Measurements from ENCODE around the gene MR1.

Gene MR1

DNA sequence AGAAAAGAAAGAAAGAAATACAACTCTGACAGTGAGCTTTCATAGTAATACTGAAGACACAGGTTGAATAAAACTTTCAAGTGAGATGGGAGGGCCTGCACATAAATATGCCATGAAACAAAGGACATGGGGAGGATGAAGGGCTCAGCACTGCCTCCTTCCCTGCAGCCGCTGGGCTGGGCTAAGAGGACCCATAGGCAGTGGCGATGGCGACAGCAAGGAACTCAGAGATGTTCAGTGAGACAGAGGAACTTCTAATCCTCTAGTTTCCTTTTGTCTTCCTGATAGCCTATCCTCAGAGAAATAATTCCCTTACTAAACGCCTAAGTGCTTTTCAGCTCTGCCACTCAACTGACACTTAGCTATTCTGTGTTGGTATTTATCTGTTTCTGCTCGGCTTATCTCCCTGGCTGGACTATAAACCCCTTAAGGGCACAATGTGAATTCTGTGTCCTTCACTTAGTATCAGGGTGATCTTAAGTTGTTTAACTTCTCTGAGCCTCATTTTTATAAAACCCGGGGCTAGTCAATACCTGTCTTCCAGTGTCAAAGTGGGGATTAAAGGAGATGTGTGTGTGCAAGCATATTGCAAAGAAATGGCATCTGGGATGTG, 30.3 kb downstream of the MR1 start:
- peaks cover 15% of the 10 kb centered on the region for H3K4me1 ChIP-seq (ENCODE audit: insufficient read depth, low read length)
- H3K9ac ChIP-seq (ENCODE audit: low read depth, low read length), result no peak overlapping the region
- H3K9me3 ChIP-seq (ENCODE audit: control insufficient read depth, insufficient read depth, low read length), result no peaks in the 10 kb centered on the region; the same call in 1 of the 2 replicates
- H3K36me3 ChIP-seq (ENCODE audit: insufficient read depth, low read length), result no peaks in the 10 kb centered on the region

DNA sequence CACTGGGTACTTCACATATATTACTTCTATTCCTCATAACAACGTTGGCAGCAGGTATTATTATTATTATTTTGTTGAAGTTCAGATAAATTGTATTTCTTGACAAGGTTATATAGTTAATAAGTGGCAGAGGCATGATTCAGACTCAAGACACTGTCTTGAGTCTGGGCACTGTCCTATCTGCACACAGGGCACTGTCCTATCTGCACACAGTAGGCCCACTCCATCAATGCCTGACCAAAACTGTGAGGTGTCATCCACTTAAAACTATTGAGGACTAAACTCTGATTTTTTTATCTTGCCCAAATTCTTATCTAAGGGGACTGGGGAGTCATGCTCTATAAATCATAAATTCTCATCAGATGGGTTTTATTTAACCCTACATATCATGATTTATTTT, 30.9 kb downstream of the MR1 start:
- H3K9ac ChIP-seq (ENCODE audit: low read depth, low read length), result no peak overlapping the region
- H3K36me3 ChIP-seq (ENCODE audit: insufficient read depth, low read length), result no peaks in the 10 kb centered on the region
- peaks cover 15% of the 10 kb centered on the region for H3K4me1 ChIP-seq (ENCODE audit: insufficient read depth, low read length)
- H3K9me3 ChIP-seq (ENCODE audit: control insufficient read depth, insufficient read depth, low read length), result no peaks in the 10 kb centered on the region

DNA sequence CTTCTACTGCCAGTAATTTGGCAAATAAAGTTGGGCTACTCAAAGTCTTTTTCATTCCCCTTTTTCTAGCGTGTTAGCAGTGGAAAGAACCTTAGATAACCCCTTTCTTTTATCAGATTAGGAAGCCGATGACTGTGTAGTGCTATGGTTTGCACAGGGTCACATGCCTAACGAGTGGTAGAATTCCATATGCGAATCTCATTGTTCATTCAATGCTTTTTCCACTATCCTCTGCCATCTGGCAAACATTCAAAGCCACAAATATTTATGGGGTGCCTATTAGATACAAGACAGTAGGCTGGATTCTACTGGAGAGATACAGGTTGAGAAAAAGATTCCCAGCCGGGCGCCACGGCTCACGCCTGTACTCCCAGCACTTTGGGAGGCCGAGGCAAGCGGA, 39.9 kb downstream of the MR1 start:
- no peak overlapping the region for H3K9ac ChIP-seq (ENCODE audit: low read depth, low read length)
- H3K4me1 ChIP-seq (ENCODE audit: insufficient read depth, low read length), result peaks cover 22% of the 10 kb centered on the region
- H3K36me3 ChIP-seq (ENCODE audit: insufficient read depth, low read length), result no peaks in the 10 kb centered on the region
- no peaks in the 10 kb centered on the region; the same call in 1 of the 2 replicates for H3K9me3 ChIP-seq (ENCODE audit: control insufficient read depth, insufficient read depth, low read length)

DNA sequence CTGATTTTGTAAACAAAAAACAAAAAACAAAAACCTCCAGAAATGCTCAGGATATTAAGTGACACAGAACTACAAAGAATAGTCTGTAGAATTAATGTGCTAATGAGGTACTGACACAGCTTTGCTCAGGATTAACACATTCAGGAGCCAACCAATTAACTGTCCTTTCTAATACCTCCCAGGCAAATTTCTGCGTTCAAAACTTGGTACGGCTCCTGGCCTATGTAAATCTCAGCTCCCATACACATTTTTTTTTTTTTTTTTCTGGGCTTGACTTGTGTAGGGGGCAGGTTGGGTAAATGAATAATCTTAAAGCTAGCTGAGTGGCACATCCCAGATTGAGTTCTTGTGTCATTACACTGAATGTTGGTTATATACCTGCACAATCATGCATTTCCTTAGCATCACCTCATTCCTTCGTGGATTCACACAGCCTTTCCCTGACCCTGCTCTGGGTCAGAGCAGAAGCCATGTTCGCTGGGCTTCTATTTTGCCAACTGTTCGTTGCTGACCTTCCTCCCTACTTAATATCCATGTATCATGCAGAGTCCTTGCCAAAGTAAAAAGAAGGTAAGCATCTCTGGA, 42.1 kb downstream of the MR1 start:
- Histone ChIP-seq H3K9ac (ENCODE audit: low read depth, low read length) (no peak overlapping the region), H3K36me3 (ENCODE audit: insufficient read depth, low read length) (no peaks in the 10 kb centered on the region), H3K4me1 (ENCODE audit: insufficient read depth, low read length) (peaks cover 22% of the 10 kb centered on the region), H3K9me3 (ENCODE audit: control insufficient read depth, insufficient read depth, low read length) (no peaks in the 10 kb centered on the region)

DNA sequence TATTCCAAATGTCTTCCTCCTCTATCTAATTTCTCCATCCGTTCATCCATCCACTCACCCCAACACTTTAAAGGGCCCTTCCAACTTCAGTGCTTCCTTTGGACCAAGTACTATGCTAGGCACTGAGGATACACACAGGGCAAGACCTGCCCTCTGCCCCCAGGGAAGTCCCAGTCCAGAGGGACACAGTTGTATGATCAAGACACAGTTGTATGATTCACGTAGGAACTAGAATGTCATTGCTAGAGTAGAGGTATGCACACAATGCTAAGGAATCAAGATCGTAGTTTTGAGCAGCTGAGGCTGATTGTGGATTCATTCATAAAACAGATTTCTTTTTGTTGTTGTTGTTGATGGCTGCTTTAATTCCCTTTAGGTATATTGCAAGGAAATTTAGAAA, 43.1 kb downstream of the MR1 start:
- no peaks in the 10 kb centered on the region for H3K36me3 ChIP-seq (ENCODE audit: insufficient read depth, low read length)
- H3K4me1 ChIP-seq (ENCODE audit: insufficient read depth, low read length), result peaks cover 24% of the 10 kb centered on the region
- no peak overlapping the region for H3K9ac ChIP-seq (ENCODE audit: low read depth, low read length)
- no peaks in the 10 kb centered on the region for H3K9me3 ChIP-seq (ENCODE audit: control insufficient read depth, insufficient read depth, low read length)

DNA sequence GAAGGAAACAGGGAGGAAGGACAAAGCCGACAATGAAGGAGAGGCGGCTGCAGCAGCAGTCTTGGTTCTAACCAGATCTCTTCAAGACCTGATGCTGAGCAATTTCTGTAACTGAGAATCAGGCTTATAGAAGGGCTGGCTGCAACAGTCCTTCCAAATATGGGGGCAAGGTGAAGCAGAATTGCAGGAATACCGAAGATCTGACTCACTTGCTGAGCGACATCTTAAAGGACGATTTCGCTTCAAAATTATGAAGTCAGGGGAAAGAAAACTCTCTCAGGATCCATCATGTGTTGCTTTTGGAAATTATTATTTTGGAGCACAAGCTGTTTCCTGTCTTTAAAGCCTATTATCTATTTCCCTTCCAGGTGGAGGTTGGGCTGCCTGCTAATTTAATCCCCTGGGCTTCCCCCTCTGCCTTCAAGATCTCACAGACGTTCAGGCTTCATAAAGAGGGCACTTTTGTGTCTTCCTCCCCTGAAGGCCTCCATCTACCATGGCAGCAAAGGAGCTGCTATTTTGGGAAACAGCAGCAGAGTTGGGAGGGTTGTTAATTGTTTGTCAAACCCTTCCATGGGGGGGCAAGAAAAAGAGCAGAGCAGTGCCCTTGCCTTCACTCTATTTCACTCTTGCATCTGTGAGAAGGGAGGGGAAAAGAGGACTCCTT, 43.9 kb downstream of the MR1 start:
- Histone ChIP-seq H3K36me3 (ENCODE audit: insufficient read depth, low read length) (no peaks in the 10 kb centered on the region), H3K4me1 (ENCODE audit: insufficient read depth, low read length) (peaks cover 24% of the 10 kb centered on the region), H3K9ac (ENCODE audit: low read depth, low read length) (no peak overlapping the region), H3K9me3 (ENCODE audit: control insufficient read depth, insufficient read depth, low read length) (no peaks in the 10 kb centered on the region)

DNA sequence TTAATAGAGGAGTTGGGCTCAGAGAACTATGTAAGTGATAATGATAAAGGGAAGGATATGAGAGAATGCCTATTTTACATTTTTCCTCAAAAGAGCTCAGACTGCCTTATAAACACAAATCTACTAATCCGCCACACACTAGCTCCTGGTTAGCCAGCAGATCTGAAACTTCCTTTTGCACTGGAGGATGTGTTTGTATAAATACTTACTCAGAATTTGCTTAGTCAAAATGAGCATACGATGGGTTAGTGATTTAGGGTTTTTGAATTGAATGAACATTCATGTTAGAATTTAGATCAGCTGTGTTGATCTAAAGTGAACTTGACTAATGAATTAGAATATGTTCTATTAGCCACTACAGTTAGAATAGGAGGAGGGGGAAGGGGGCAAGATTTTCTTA, 45.6 kb downstream of the MR1 start:
- Histone ChIP-seq H3K9me3 (ENCODE audit: control insufficient read depth, insufficient read depth, low read length) (no peaks in the 10 kb centered on the region), H3K4me1 (ENCODE audit: insufficient read depth, low read length) (peaks cover 27% of the 10 kb centered on the region), H3K9ac (ENCODE audit: low read depth, low read length) (no peak overlapping the region), H3K36me3 (ENCODE audit: insufficient read depth, low read length) (no peaks in the 10 kb centered on the region)

DNA sequence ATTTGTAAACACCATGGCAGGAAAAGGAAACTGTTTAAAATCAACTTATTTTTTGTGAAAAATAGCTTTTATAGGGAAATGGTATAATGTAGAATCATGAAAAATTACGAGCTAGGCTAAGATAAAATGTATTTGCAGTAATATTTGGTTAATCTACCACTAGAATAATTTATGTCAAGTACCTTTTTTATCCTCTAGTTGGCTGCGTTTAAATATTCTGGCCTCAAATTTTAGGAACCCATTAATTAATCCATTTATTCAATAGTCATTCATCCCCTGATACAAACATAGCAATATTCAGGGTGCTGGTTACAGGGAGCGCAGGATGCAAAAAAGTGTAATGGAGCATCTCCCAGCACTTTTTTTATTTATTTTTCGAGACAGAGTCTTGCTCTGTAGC, 46.1 kb downstream of the MR1 start:
- peaks cover 27% of the 10 kb centered on the region for H3K4me1 ChIP-seq (ENCODE audit: insufficient read depth, low read length)
- no peak overlapping the region for H3K9ac ChIP-seq (ENCODE audit: low read depth, low read length)
- H3K9me3 ChIP-seq (ENCODE audit: control insufficient read depth, insufficient read depth, low read length), result no peaks in the 10 kb centered on the region
- no peaks in the 10 kb centered on the region for H3K36me3 ChIP-seq (ENCODE audit: insufficient read depth, low read length)

DNA sequence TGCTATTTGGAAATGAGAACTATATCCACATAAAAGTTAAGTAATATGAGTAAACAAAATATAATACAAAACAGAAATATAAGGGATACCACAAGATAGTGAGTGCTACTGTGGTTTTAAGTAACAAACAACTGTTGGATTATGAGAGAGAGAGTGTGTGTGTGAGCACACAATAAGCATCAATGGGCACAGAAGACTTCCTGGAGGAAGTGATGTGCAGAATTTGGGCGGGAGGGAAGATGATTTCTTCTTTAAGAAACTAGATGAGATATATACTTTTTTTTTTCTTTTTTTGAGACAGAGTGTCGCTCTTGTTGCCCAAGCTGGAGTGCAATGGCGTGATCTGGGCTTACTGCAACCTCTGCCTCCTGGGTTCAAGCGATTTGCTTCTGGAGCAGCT, 46.8 kb downstream of the MR1 start:
- H3K36me3 ChIP-seq (ENCODE audit: insufficient read depth, low read length), result no peaks in the 10 kb centered on the region
- no peak overlapping the region for H3K9ac ChIP-seq (ENCODE audit: low read depth, low read length)
- H3K9me3 ChIP-seq (ENCODE audit: control insufficient read depth, insufficient read depth, low read length), result no peaks in the 10 kb centered on the region
- peaks cover 27% of the 10 kb centered on the region for H3K4me1 ChIP-seq (ENCODE audit: insufficient read depth, low read length)

DNA sequence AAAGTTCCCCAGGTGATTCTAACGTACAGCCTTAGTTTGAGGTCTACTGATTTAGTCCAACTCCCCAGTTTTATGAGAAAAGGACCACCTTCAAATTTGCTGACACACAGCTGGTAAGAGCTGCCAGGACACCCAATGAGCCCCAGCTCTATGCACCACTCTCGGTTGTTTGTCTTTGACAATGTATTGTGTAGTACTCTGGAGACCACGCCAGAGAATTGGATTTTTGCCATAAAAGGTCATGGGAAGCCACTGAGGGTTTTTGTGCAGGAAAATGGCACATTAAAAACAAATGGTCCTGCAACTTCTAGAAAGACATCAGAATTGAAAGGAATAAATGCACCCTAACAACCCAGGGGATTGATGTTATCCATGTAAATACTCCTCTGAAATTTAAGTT, 47.6 kb downstream of the MR1 start:
- Histone ChIP-seq H3K36me3 (ENCODE audit: insufficient read depth, low read length) (no peaks in the 10 kb centered on the region), H3K9ac (ENCODE audit: low read depth, low read length) (no peak overlapping the region), H3K4me1 (ENCODE audit: insufficient read depth, low read length) (peaks cover 21% of the 10 kb centered on the region), H3K9me3 (ENCODE audit: control insufficient read depth, insufficient read depth, low read length) (no peaks in the 10 kb centered on the region)

DNA sequence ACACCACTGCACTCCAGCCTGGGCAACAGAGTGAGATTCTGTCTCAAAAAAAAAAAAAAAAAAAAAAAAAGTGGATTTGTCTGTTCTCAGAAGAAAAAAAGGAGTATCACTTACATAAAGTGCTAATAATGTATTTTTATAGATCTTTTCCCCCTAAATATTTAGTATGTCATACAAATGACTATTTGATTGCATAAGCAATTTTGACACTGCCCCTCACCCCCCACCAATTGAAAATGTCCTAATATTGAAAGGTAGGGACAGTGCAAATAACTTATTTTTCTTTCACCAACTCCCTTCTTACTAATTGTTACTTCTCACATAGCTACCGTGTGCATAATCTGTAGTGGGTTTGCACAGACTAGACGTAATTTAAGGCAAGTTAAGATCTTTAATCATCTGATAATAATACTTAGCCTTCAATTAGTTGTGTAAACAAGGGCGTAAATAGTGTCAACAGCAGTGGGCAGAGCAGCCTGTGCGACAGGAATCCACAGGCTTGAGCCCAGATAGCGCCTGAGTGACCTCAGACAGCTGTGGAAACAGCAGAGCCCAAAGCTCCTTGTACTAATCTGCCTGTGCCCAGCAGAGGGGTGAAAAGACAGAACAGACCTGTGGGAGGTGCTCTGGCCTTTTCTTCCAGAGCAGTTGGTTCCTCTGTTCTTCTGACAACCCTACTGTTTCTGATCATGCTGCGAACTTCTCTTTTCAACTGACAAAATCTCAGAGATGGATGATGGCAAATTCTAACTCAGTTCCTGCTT, 50.2 kb downstream of the MR1 start:
- H3K9me3 ChIP-seq (ENCODE audit: control insufficient read depth, insufficient read depth, low read length), result no peaks in the 10 kb centered on the region
- no peaks in the 10 kb centered on the region for H3K36me3 ChIP-seq (ENCODE audit: insufficient read depth, low read length)
- H3K4me1 ChIP-seq (ENCODE audit: insufficient read depth, low read length), result peaks cover 5% of the 10 kb centered on the region; the same call in 1 of the 2 replicates
- H3K9ac ChIP-seq (ENCODE audit: low read depth, low read length), result no peak overlapping the region

DNA sequence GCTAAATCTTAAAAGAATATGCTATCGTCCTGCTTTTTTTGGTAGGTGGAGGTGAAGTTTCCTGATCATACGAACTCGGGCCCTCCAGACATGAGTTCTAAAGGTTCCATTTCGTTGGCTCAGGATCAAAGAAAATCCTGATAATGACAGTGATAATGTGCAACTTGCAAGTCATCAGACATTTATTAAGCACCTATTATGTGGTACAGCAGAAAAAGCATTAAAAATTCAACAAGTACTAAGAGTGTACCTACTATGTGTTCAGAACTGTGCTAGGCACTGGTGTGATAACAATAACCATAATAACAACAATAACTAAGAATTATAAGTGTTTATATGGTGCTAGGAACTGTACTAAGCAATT, 50.8 kb downstream of the MR1 start:
- peaks cover 5% of the 10 kb centered on the region; the same call in 1 of the 2 replicates for H3K4me1 ChIP-seq (ENCODE audit: insufficient read depth, low read length)

DNA sequence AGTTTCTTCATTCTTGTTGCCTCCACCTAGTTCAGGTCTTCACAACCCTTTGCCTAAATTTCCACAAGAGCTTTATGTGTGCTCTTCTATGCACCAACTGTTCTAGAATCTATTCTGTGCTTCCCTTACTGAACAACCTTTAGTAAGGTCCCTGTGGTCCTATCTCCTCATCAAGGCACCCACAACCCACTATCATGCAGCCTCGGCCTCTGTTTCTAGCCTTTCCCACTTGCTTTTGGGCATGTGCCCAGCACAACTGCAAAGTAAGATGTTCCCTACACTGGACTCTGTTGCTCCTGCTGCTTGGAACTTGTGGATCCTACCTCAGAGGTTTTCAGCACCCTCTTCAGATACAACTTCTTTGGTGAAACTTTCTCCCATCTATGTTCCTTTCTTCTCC, 52.3 kb downstream of the MR1 start:
- no peaks in the 10 kb centered on the region; the same call in 1 of the 2 replicates for H3K36me3 ChIP-seq (ENCODE audit: insufficient read depth, low read length)
- H3K9me3 ChIP-seq (ENCODE audit: control insufficient read depth, insufficient read depth, low read length), result no peaks in the 10 kb centered on the region
- no peak overlapping the region for H3K9ac ChIP-seq (ENCODE audit: low read depth, low read length)
- peaks cover 5% of the 10 kb centered on the region; the same call in 1 of the 2 replicates for H3K4me1 ChIP-seq (ENCODE audit: insufficient read depth, low read length)

More for the DNA sequence above, 50.8 kb downstream of the MR1 start:
- Histone ChIP-seq H3K9me3 (ENCODE audit: control insufficient read depth, insufficient read depth, low read length) (no peaks in the 10 kb centered on the region), H3K36me3 (ENCODE audit: insufficient read depth, low read length) (no peaks in the 10 kb centered on the region), H3K9ac (ENCODE audit: low read depth, low read length) (no peak overlapping the region)

DNA sequence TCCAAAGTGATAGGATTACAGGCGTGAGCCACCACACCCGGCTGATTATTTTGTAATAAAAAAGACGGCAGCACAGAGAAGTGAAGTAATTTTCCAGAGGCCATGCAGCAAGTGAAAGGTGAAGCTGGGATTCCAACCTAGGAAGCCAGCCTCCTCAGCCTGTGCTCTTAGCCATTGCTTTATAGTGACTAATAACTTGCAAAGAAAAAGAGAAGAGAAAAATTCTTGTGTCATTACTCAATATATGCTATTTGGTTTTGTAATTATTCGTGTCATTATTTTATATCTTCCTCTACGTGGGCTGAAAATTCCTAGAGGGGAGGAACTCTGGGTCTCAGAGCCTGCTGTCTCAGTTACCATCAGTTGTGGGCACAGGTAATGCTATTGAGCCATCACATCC, 53.1 kb downstream of the MR1 start:
- H3K4me1 ChIP-seq (ENCODE audit: insufficient read depth, low read length), result peaks cover 3% of the 10 kb centered on the region; the same call in 1 of the 2 replicates
- H3K36me3 ChIP-seq (ENCODE audit: insufficient read depth, low read length), result no peaks in the 10 kb centered on the region; the same call in 1 of the 2 replicates
- no peak overlapping the region for H3K9ac ChIP-seq (ENCODE audit: low read depth, low read length)
- no peaks in the 10 kb centered on the region for H3K9me3 ChIP-seq (ENCODE audit: control insufficient read depth, insufficient read depth, low read length)

Data from ES-I3 (cell line).